Chondrocyte (in vitro differentiated cells): Measurements from ENCODE around the gene PSMA1. TPM values are rescaled to one million over a fixed set of nuclear protein-coding genes. Genes with fewer than 3 reads are reported as not detected.
"Not testable (repeated sequence)": the region's sequence is repeated elsewhere in the genome, so short reads cannot be mapped to it uniquely, and the experiment has no call there.

Source experiments
- DNase-seq: peaks from one replicate; pipeline ENCODE4 v3.0.0; 2021; ENCODE audit warnings: mixed read lengths, low spot score
- H3K27ac Mint-ChIP-seq: one replicate; pipeline ENCODE4 v1.8.0; 2021; ENCODE audit warnings: mild to moderate bottlenecking, moderate library complexity, mixed read lengths; ENCODE audit not compliant: unreplicated experiment
- H3K27me3 Mint-ChIP-seq: 2 replicates; pipeline ENCODE4 v1.8.0; 2021; ENCODE audit warnings: low read depth, mixed read lengths
- H3K36me3 Mint-ChIP-seq: 2 replicates; pipeline ENCODE4 v1.8.0; 2021; ENCODE audit warnings: low read depth, mixed read lengths
- H3K4me1 Mint-ChIP-seq: 2 replicates; pipeline ENCODE4 v1.8.0; 2021; ENCODE audit warnings: low read depth, mild to moderate bottlenecking, mixed read lengths
- H3K4me3 Mint-ChIP-seq: one replicate; pipeline ENCODE4 v1.8.0; 2021; ENCODE audit warnings: mild to moderate bottlenecking, moderate library complexity, mixed read lengths; ENCODE audit not compliant: unreplicated experiment
- H3K9me3 Mint-ChIP-seq: 2 replicates; pipeline ENCODE4 v1.8.0; 2021; ENCODE audit warnings: low read depth, mixed read lengths
- long read RNA-seq: library from polyadenylated mRNA; stranded (forward); transcript quantifications from one replicate; pipeline ENCODE4 v2.0.0, GENCODE V29; 2021
- total RNA-seq: library from RNA; stranded (reverse); gene quantifications from 3 replicates; pipeline ENCODE4 v1.2.1, GENCODE V29; 2021
- TF ChIP-seq, protein P1 (sequence below): fragments of 200-600 bp; sonication (generic); IDR thresholded peaks from 2 replicates; pipeline ENCODE4 v1.5.0; 2021; ENCODE audit warnings: antibody characterized with exemption, mild to moderate bottlenecking, moderate library complexity

Gene PSMA1
- total RNA-seq: 122 to 163 TPM (median 124 TPM) in 3 replicates
- long read RNA-seq, transcript PSMA1-201 (10 exons, 1,505 nt): major isoform, 143 of 191 reads
- long read RNA-seq, transcript PSMA1-209 (10 exons, 1,527 nt): minor isoform, 11 of 191 reads
- long read RNA-seq, partial matches to known transcripts: 4 of 191 reads
- long read RNA-seq, other reads (novel, unspliced or antisense): 33 of 191 reads

GRCh38 chr11:14519917-14520746 lies at the start of gene PSMA1:
Gene PSMA1, minus strand, starts transcription at chr11:14520386. Its CDS starts 87 bp downstream, at chr11:14520299.
- peak; percentile 98 for DNase-seq
- Mint-ChIP-seq H3K4me1 (peaks cover 23% of the 10 kb centered on the region), H3K27me3 (no peaks in the 10 kb centered on the region), H3K27ac (peak within 1 kb of the TSS; percentile 99), H3K4me3 (peak within 1 kb of the TSS; percentile 94), H3K36me3 (peaks cover 10% of the 10 kb centered on the region), H3K9me3 (no peaks in the 10 kb centered on the region)
- TF ChIP-seq, protein P1, sequence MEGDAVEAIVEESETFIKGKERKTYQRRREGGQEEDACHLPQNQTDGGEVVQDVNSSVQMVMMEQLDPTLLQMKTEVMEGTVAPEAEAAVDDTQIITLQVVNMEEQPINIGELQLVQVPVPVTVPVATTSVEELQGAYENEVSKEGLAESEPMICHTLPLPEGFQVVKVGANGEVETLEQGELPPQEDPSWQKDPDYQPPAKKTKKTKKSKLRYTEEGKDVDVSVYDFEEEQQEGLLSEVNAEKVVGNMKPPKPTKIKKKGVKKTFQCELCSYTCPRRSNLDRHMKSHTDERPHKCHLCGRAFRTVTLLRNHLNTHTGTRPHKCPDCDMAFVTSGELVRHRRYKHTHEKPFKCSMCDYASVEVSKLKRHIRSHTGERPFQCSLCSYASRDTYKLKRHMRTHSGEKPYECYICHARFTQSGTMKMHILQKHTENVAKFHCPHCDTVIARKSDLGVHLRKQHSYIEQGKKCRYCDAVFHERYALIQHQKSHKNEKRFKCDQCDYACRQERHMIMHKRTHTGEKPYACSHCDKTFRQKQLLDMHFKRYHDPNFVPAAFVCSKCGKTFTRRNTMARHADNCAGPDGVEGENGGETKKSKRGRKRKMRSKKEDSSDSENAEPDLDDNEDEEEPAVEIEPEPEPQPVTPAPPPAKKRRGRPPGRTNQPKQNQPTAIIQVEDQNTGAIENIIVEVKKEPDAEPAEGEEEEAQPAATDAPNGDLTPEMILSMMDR: peak; percentile 51

- not testable (repeated sequence) for H3K27me3 Mint-ChIP-seq, DNase-seq, H3K4me3 Mint-ChIP-seq, H3K4me1 Mint-ChIP-seq, H3K27ac Mint-ChIP-seq, H3K36me3 Mint-ChIP-seq
- H3K9me3 Mint-ChIP-seq: peaks cover 17% of the 10 kb centered on the region
Observed at GRCh38 chr11:14569516-14569915, 49.3 kb upstream of the PSMA1 start.

DNA sequence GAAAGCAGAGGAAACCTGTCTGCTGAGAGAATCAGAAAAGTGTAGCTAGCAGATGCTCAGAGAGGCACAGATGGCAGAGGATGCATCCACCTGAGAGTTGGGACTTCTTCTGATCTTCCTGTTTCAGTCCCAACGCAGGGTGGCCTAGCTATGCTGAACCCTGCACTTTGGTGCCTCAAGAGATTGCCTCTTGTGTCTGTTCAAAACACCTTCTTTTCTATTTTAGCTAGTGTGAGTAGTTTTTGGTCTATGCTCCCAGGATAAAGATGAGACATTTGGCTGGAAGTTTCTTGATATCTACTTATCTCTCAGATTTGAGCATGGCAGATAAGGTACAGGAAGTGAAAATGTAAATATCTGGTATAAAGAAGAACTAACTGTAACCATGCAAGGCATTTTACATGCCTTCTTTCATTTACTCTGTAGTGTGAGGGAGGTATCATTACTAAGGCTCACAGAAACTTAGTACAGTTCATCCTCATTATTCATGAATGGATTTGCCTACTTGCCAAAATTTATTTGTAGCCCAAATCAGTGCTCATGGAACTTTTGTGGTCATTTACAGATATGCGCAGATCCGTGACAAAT lies 47.0 kb upstream of the PSMA1 start:
- no peak for DNase-seq
- TF ChIP-seq, protein P1: no peak
- no peak overlapping the region for H3K4me3 Mint-ChIP-seq
- no peak overlapping the region for H3K27ac Mint-ChIP-seq
- H3K4me1 Mint-ChIP-seq: no peaks in the 10 kb centered on the region
- H3K36me3 Mint-ChIP-seq: no peaks in the 10 kb centered on the region
- H3K9me3 Mint-ChIP-seq: peaks cover 15% of the 10 kb centered on the region
- H3K27me3 Mint-ChIP-seq: no peaks in the 10 kb centered on the region

DNA sequence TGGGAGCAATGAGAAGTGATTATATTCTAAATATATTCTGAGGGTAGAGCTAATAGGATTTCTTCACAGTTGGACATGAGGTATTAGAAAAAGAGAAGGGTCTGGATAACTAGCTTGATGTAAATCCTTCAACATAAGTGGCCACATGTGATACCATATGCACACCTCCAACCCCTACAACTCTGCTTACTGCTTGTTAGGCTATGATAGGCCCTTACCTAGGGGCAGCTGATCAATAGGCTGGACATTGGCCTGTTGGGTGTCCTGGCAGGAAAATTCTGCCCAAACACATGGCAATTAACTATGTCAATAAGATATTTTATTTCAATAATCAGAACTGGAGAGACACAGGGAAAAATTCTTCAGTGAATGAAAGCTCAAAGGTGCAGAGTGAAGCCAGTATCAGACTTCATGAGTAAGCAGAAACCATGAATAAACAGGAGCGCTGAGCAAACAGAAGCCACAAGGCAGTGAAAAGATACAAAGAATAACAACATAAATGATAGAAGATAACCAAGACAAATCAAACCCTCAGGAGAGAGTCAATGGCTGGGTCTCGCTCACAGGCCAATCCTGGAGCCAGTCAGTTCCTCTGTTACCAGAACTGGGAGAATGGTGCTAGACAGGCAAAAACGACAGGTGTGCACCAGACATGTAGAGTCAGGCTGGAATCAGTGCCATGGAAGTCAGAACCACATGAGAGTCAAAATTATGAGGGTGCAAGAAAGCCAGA lies 46.3 kb upstream of the PSMA1 start:
- Mint-ChIP-seq H3K27ac (no peak overlapping the region), H3K4me3 (no peak overlapping the region), H3K27me3 (peaks cover 1% of the 10 kb centered on the region), H3K36me3 (no peaks in the 10 kb centered on the region), H3K4me1 (no peaks in the 10 kb centered on the region), H3K9me3 (peaks cover 12% of the 10 kb centered on the region)
- DNase-seq: no peak
- TF ChIP-seq, protein P1: no peak

- Mint-ChIP-seq H3K27ac (no peak overlapping the region), H3K9me3 (peaks cover 12% of the 10 kb centered on the region), H3K4me3 (no peak overlapping the region), H3K4me1 (no peaks in the 10 kb centered on the region), H3K27me3 (peaks cover 5% of the 10 kb centered on the region), H3K36me3 (no peaks in the 10 kb centered on the region)
- DNase-seq: no peak
- TF ChIP-seq, protein P1: no peak
Observed at GRCh38 chr11:14565845-14566244, 45.7 kb upstream of the PSMA1 start.
